T follicular helper cell (primary cell): ENCODE results near the gene SMC1B.
A peak's percentile ranks its signal among the peaks of the same experiment; 100 is the strongest.
"Not testable (repeated sequence)": the region's sequence is repeated elsewhere in the genome, so short reads cannot be mapped to it uniquely, and the experiment has no call there.

Experiments used
- DNase-seq: peaks from one replicate; pipeline ENCODE4 v3.0.0-alpha.2; 2020; ENCODE audit warnings: low read depth
- total RNA-seq, 2 experiments: gene quantifications; one replicate each; lab custom pipeline; 2026; lab: John Stamatoyannopoulos, UW

Gene SMC1B, protein sequence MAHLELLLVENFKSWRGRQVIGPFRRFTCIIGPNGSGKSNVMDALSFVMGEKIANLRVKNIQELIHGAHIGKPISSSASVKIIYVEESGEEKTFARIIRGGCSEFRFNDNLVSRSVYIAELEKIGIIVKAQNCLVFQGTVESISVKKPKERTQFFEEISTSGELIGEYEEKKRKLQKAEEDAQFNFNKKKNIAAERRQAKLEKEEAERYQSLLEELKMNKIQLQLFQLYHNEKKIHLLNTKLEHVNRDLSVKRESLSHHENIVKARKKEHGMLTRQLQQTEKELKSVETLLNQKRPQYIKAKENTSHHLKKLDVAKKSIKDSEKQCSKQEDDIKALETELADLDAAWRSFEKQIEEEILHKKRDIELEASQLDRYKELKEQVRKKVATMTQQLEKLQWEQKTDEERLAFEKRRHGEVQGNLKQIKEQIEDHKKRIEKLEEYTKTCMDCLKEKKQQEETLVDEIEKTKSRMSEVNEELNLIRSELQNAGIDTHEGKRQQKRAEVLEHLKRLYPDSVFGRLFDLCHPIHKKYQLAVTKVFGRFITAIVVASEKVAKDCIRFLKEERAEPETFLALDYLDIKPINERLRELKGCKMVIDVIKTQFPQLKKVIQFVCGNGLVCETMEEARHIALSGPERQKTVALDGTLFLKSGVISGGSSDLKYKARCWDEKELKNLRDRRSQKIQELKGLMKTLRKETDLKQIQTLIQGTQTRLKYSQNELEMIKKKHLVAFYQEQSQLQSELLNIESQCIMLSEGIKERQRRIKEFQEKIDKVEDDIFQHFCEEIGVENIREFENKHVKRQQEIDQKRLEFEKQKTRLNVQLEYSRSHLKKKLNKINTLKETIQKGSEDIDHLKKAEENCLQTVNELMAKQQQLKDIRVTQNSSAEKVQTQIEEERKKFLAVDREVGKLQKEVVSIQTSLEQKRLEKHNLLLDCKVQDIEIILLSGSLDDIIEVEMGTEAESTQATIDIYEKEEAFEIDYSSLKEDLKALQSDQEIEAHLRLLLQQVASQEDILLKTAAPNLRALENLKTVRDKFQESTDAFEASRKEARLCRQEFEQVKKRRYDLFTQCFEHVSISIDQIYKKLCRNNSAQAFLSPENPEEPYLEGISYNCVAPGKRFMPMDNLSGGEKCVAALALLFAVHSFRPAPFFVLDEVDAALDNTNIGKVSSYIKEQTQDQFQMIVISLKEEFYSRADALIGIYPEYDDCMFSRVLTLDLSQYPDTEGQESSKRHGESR
- 0.18 to 0.22 reads per million in 2 experiments for total RNA-seq

DNA sequence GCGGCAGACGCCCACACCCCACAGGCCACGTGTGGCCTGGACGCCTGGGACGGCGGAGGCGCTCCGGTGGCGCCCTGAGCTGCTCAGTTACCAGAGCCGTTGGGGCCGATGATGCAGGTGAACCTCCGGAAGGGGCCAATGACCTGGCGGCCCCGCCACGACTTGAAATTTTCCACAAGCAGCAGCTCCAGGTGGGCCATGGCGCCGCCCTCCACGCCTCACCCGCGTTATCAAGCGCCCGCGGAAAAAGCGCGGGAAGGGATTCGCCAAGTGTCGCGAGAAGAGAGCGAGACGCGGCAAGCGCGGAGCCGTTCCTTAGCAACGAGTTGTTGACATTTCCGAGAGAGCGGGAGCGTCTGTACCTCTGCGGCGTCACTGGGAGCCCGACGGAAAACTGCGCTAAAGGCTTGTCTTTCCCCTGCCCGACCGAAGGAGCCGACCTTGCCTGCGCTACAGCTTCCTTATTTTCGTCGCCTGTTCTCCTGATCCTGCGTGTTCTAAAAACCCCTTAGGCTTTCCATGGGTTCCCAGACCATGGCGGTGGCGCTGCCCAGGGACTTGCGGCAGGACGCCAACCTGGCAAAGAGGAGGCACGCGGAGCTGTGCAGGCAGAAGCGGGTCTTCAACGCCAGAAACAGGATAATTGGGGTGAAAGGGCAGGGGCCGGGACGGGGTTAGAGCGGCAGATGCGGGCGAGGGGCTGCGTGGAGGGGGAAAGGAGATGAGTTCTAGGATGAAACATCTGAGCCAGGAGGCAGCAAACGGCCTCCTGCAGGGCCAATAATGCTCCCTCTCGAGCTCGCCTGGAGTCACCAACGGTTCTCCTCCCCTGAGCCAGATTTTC is at the start of gene SMC1B, which contains the start of gene RIBC2:
SMC1B (minus strand) TSS at position 232 of the 844 bp plus-strand sequence; CDS start at position 200, 32 bp downstream.
RIBC2 (plus strand) TSS at position 326 of the 844 bp plus-strand sequence; CDS start at position 520, 194 bp downstream.
- DNase-seq: peak; percentile 85

GRCh38 chr22:45462034-45462655 is 48.7 kb upstream of the SMC1B start:
- DNase-seq: no peak

- DNase-seq: no peak
Observed at GRCh38 chr22:45460288-45461109, 47.1 kb upstream of the SMC1B start.

GRCh38 chr22:45459235-45459634 is 45.8 kb upstream of the SMC1B start:
- no peak for DNase-seq

GRCh38 chr22:45458532-45458931 is 45.1 kb upstream of the SMC1B start:
- DNase-seq: no peak

DNA sequence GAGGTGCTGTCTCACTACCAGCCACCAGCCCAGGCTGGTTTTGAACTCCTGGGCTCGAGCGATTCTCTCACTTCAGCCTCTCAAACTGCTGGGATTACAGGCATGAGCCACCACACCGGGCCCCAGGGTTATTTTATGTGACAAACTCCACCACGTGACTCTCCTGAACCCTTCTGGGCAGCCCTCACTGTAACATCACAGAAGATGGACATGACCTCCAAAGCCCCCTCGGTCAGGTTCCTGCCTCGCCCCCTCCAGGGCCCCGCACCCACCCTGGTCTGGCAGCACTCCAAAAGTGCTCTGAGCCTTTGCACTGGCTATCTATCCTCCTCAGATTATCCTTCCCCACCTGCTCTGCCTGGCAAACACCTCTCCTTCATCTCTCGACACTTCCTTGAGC is 43.4 kb upstream of the SMC1B start:
- no peak for DNase-seq

- DNase-seq: no peak
Observed at GRCh38 chr22:45455621-45456020, 42.2 kb upstream of the SMC1B start.

DNA sequence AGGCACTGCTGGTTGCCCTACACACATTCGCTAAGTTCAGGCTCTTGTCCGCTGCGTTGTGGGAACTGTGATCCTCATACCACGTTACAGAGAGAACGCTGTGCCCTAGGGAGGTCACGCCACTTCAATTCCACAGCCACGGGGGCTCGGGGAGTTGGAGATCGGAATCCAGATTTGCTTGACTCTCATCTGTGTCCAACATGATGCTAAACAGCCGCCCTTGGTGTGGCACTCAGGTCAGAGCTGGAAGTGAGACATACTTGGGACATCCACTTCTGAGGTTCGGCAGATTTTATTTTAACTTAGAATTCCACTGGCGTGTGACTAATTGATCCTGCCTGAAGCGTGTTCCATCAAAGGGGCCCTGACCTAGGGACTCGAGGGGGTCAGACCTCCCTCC is 41.8 kb upstream of the SMC1B start:
- no peak for DNase-seq

DNA sequence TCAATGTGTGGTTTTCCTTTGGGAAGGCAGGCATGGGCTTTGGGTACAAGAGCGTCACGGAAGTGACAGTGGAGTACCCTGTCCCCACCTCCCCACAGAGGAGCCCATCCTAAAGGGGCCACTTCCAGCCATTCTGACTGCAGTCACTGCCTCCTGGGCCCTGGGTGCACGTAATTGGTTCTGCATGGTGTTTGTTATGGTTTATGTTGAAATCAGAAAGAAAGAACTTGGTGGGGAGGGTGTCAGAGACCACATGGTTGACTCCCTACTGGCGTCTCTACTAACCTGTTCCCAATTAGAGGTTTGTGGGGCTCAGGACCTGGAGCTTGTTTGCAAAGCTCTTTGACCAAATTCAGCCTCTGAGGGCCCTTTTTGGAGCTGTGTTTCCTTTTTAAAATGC is 40.9 kb upstream of the SMC1B start:
- DNase-seq: no peak

DNA sequence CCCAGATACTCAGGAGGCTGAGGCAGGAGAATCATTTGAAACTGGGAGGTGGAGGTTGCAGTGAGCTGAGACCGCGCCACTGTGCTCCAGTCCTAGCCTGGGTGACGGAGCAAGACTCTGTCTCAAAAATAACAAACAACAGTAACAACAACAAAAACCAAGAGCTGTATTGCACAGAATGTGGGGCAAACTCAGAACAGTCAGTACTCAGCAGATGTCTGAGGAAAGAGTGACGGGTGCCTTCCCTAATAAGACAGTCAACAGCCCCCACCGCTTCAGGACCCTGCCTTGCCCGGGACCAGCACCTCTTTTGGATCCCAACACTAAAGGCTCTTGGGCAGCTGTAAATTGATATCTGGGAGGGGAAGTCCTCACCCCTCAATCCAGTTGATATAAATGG is 40.4 kb upstream of the SMC1B start:
- DNase-seq: no peak

DNA sequence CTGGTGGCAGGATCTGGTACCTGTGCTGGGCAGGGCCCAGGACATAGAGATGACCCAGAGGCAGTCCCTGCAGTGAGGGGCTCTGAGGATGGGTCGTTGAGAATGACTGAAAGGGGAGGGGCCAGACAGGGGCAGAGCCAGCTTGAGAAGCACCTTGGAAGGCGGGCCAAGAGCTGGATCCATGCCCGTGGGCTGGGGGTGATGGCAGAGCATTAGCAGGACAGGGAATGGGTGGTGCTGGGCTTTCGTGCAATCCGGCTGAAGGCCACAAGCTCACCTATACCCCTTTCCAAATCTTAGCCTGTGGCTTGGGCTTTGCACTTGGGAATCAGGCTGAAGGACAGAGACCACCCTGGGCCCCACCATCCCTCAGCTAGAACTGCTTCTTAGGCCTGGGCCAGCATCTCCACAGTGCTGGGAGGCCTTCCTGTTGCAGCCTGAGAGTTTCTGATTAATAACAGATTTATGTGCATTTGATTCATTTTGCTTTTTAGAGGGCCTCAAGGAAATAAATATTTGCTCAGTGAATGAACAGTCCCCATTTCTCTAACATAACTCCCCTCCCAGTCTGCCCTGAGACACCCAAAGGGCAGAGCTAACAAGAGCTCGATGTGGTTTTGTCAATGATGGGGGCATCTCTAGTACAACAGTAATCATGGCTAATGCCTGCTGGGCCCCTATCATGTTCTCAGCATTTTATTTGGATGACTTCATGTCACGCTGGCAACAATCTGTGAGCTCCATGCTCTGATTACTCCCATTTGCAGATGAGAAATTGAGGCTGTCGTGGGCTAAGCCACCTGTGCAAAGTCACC is 39.4 kb upstream of the SMC1B start:
- DNase-seq: no peak

GRCh38 chr22:45451972-45452371 is 38.6 kb upstream of the SMC1B start:
- no peak for DNase-seq

- DNase-seq: no peak
Observed at GRCh38 chr22:45450921-45451651, 37.7 kb upstream of the SMC1B start.

- no peak for DNase-seq
Observed at GRCh38 chr22:45450101-45450785, 36.8 kb upstream of the SMC1B start.

GRCh38 chr22:45449442-45449841 is 36.0 kb upstream of the SMC1B start:
- not testable (repeated sequence) for DNase-seq

DNA sequence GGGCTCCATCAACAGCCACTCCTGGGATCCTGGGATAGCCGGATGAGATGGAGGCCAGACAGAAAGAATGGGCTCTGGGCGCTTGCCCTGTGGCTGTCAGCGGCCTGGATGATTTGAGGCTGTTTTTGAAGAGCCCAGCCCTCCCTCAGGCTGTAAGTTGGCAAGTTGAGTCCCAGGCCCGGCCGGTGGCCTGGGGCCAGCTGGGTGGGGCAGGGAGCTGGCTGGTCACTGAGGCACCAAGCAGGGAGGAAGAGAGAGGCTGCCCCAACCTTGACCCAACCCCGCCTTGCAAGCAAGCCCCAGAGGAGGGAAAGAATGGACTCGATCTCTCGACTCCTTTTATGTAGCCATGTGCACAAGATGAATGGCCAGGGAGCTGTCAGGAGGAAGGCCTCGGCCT is 35.0 kb upstream of the SMC1B start:
- no peak for DNase-seq

DNA sequence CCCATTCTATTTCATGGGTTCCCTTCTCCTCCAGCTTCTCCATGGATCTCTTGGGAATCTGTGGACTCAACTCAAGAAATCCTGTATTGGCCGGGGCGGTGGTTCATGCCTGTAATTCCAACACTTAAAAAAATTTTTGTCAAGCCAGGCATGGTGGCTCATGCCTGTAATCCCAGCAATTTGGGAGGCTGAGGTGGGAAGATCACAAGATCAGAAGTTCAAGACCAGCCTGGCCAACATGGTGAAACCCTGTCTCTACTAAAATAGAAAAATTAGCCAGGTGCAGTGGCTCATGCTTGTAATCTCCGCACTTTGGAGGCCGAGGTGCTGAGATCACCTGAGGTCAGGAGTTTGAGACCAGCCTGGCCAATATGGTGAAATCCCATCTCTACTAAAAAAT is 34.2 kb upstream of the SMC1B start:
- not testable (repeated sequence) for DNase-seq
